ENCODE results near the gene SEL1L2. TPM values are rescaled to one million over a fixed set of nuclear protein-coding genes. Genes with fewer than 3 reads are reported as not detected.

SEL1L2 gene, protein sequence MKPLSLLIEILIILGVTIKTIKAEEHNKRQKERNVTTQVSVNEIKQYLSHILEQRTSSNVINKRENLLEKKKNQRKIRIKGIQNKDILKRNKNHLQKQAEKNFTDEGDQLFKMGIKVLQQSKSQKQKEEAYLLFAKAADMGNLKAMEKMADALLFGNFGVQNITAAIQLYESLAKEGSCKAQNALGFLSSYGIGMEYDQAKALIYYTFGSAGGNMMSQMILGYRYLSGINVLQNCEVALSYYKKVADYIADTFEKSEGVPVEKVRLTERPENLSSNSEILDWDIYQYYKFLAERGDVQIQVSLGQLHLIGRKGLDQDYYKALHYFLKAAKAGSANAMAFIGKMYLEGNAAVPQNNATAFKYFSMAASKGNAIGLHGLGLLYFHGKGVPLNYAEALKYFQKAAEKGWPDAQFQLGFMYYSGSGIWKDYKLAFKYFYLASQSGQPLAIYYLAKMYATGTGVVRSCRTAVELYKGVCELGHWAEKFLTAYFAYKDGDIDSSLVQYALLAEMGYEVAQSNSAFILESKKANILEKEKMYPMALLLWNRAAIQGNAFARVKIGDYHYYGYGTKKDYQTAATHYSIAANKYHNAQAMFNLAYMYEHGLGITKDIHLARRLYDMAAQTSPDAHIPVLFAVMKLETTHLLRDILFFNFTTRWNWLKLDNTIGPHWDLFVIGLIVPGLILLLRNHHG
- not detected for total RNA-seq
- long read RNA-seq, result 0 reads

DNA sequence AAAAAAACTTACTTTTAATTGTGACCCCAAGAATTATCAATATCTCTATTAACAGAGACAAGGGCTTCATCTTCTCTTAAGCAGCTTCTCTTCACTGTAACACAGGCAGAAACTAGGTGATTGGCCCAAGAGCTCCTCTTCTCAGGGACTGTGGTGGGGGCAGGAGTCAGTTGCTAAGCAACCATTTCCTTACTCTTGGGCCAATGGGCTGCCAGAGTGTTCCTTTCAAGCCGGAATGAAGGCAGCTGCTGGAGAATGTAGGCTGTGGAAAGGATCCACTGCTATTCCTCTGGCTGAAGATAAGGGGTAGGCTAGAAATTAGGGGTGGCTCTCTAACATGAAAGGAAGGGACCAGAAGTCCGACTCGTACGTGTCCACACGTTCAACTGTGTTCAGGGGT lies at the start of gene SEL1L2:
SEL1L2 (minus strand) TSS at position 150 of the 400 bp plus-strand sequence; CDS start at position 70, 80 bp downstream.
- 28% methylated on average over 5 of the region's 5 CpGs for WGBS (ENCODE audit: insufficient coverage, low coverage, low lambda C conversion rate, missing lambda C conversion rate)
- no peak within 1 kb of the TSS for H3K4me3 ChIP-seq
- TF ChIP-seq, protein P1, sequence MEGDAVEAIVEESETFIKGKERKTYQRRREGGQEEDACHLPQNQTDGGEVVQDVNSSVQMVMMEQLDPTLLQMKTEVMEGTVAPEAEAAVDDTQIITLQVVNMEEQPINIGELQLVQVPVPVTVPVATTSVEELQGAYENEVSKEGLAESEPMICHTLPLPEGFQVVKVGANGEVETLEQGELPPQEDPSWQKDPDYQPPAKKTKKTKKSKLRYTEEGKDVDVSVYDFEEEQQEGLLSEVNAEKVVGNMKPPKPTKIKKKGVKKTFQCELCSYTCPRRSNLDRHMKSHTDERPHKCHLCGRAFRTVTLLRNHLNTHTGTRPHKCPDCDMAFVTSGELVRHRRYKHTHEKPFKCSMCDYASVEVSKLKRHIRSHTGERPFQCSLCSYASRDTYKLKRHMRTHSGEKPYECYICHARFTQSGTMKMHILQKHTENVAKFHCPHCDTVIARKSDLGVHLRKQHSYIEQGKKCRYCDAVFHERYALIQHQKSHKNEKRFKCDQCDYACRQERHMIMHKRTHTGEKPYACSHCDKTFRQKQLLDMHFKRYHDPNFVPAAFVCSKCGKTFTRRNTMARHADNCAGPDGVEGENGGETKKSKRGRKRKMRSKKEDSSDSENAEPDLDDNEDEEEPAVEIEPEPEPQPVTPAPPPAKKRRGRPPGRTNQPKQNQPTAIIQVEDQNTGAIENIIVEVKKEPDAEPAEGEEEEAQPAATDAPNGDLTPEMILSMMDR (IDR thresholded peaks at IDR 0.05), result no peak
- TF ChIP-seq POLR2A (IDR thresholded peaks at IDR 0.05), result no peak
- no peaks in the 10 kb centered on the region for H3K4me1 ChIP-seq
- no peak for ATAC-seq
- peaks cover 0 to 9% (median 0%) of the 10 kb centered on the region in 4 donors for H3K9me3 ChIP-seq
- no peak within 1 kb of the TSS for H3K27ac ChIP-seq
- no peak for DNase-seq
- H3K36me3 ChIP-seq, result no peaks in the 10 kb centered on the region
- intact Hi-C loops (cut with DNase I), result no loop called here
- H3K27me3 ChIP-seq, result no peaks in the 10 kb centered on the region

DNA sequence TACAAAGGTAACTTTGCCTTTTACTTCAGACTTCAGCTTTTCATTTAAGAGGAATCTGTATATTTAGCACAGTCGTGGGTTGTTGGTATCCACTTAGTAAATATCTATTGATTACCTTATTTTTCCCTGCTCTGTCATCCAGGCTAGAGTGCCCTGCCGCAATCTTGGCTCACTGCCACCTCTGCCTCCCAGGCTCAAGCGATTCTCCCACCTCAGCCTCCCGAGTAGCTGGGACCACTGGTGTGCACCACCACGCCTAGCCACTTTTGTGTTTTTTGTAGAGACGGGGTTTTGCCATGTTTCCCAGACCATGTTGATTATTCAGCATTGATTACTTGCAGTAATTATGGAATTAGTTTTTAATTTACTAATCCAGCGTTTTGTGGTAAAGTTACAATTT lies 46.2 kb upstream of the SEL1L2 start:
- intact Hi-C loops (cut with DNase I), result no loop called here
- Histone ChIP-seq H3K9me3 (no peaks in the 10 kb centered on the region), H3K27ac (no peak overlapping the region), H3K4me1 (no peaks in the 10 kb centered on the region), H3K36me3 (no peaks in the 10 kb centered on the region), H3K27me3 (no peaks in the 10 kb centered on the region), H3K4me3 (no peak overlapping the region)
- no peak for DNase-seq
- WGBS (ENCODE audit: insufficient coverage, low coverage, low lambda C conversion rate, missing lambda C conversion rate), result 73% methylated on average over 7 of the region's 7 CpGs
- ATAC-seq, result no peak
- TF ChIP-seq, protein P1 (IDR thresholded peaks at IDR 0.05), result no peak
- TF ChIP-seq POLR2A (IDR thresholded peaks at IDR 0.05), result no peak

DNA sequence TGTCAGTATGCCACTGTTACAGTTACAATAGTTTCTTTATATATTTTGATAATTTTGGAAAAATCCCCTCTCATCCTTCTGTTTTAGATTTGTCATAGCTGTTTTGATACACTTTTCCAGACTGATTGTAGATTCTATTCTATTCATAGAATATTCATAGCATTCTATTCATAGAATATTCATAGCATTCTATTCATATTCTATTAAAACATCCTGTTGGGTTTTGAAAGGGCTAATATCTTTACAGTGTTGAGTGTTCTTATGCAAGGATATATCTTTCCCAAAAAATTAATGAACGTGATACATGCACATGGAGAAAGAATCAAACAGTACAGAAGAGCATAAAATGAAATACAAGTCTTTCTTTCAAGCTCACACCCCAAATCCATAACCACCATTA lies 42.9 kb upstream of the SEL1L2 start:
- H3K9me3 ChIP-seq, result no peaks in the 10 kb centered on the region
- H3K27me3 ChIP-seq, result no peaks in the 10 kb centered on the region
- 82% methylated on average over 1 of the region's 1 CpG for WGBS (ENCODE audit: insufficient coverage, low coverage, low lambda C conversion rate, missing lambda C conversion rate)
- ATAC-seq (no peak), DNase-seq (no peak)
- TF ChIP-seq, protein P1 (IDR thresholded peaks at IDR 0.05), result no peak
- TF ChIP-seq POLR2A (IDR thresholded peaks at IDR 0.05), result no peak
- H3K36me3 ChIP-seq, result no peaks in the 10 kb centered on the region
- intact Hi-C loops (cut with DNase I), result no loop called here
- H3K27ac ChIP-seq, result no peak overlapping the region
- H3K4me3 ChIP-seq, result no peak overlapping the region
- H3K4me1 ChIP-seq, result no peaks in the 10 kb centered on the region

DNA sequence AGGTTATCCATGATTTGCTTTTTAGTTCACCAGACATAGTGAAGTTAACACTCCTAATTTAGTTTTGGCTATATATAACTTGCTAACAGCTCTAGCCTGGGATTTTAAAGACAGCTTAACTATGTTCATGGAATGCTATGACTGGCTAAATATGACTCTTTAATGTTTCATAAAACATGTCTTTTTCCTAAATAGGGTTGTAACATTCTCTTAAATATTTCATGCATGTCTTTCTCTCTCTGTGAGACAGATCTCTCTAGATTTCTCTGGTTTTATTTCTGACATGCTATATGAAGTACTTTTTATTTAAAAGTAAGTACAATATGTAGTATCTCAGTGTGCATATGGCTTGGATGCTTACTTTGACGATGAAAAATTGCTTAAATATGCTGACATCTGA lies 40.6 kb upstream of the SEL1L2 start:
- Histone ChIP-seq H3K9me3 (no peaks in the 10 kb centered on the region), H3K4me1 (no peaks in the 10 kb centered on the region), H3K27ac (no peak overlapping the region), H3K36me3 (no peaks in the 10 kb centered on the region), H3K4me3 (no peak overlapping the region), H3K27me3 (no peaks in the 10 kb centered on the region)
- no peak for ATAC-seq
- intact Hi-C loops (cut with DNase I), result no loop called here
- DNase-seq, result no peak
- WGBS (ENCODE audit: insufficient coverage, low coverage, low lambda C conversion rate, missing lambda C conversion rate), result 87% methylated on average over 1 of the region's 1 CpG
- TF ChIP-seq, protein P1 (IDR thresholded peaks at IDR 0.05), result no peak
- no peak for TF ChIP-seq POLR2A (IDR thresholded peaks at IDR 0.05)

All from right lobe of liver (tissue), 6 donors.